Islet of Langerhans (tissue), 1 donor: ENCODE data around the gene KLF6.
"Not testable (repeated sequence)": the region's sequence is repeated elsewhere in the genome, so short reads cannot be mapped to it uniquely, and the experiment has no call there.

Experiments
- FAIRE-seq: peaks from one replicate; lab custom pipeline; 2011; peaks lifted over from hg19 to GRCh38; lab: Jason Lieb, UNC

The KLF6 gene

GRCh38 chr10:3755440-3756359 lies 29.3 kb downstream of the KLF6 start:
- FAIRE-seq, result no peak

GRCh38 chr10:3754727-3755439 lies 30.1 kb downstream of the KLF6 start:
- FAIRE-seq, result no peak

GRCh38 chr10:3750854-3751253 lies 34.2 kb downstream of the KLF6 start:
- FAIRE-seq, result no peak

GRCh38 chr10:3750006-3750816 lies 34.8 kb downstream of the KLF6 start:
- no peak for FAIRE-seq

DNA sequence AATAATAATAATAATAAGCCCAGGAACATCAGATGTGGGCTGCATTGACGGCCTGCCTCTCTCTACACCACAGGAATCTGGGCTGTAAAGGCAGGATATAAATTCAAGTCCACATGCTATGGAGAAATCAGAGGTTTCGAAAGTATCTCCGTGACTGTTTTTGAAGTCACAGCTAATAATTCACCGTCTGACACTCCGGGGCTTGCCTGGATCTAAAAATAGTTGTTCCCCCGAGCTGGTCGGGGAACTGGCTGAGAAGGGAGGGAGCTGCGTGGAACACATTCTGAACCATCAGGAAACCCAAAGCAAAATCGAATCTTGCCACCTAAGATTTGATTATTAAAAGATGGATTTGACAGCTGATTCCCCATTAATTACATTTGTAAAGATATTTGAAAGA lies 35.4 kb downstream of the KLF6 start:
- no peak for FAIRE-seq

DNA sequence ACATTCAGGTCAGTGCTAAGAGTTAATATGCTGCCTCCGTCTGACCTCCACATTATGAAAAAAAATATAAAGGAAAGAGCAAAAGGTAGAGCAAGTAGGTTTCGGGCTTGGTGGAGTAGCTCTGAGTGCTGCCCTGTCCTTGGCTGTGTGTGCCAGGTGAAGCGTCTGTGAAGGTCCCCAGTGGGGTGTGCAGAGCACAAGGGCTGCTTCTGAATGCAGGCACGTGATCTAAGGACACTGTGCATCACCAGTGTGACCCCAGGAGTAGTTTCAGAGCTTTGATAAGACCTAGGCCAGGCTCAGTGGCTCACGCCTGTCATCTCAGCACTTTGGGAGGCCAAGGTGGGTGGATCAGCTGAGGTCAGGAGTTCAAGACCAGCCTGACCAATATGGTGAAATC lies 36.0 kb downstream of the KLF6 start:
- no peak for FAIRE-seq

DNA sequence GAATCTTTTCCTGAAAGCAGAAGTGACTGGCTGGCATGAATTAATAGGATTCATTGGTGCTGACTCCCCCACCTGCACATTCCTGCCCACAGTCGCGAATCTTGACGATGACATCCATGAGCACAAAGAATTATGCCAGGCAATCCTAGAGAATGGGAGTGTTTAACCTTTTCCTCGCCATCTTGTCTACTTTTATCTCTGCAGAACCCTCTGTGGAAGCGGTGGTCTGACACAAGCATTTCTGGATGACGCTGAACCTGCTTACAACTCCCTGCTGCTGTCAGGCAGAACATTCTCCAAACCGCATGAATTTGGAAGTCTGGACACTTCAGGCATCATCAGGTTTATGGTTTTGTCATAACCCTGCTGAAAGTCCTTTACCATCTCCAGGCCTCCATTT lies 36.5 kb downstream of the KLF6 start:
- FAIRE-seq, result no peak

DNA sequence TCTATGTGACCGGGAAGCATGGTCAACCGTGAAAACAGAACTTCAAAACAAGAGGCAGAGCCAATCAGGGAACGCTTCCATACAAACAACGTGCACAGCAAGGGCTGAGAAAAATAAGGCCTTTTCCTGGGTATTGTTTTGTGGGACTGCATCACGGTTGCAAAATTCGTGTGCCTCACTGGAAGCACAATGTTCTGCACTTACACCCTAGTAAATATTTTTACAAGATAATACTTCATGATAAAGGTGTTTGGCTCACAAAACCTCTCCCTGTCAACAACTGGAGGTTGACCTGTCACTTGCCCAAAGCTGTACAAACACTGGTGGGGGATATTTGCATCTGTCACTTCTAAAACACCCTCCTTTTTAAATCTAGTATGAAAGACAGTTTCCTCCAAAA lies 37.0 kb downstream of the KLF6 start:
- FAIRE-seq, result no peak

DNA sequence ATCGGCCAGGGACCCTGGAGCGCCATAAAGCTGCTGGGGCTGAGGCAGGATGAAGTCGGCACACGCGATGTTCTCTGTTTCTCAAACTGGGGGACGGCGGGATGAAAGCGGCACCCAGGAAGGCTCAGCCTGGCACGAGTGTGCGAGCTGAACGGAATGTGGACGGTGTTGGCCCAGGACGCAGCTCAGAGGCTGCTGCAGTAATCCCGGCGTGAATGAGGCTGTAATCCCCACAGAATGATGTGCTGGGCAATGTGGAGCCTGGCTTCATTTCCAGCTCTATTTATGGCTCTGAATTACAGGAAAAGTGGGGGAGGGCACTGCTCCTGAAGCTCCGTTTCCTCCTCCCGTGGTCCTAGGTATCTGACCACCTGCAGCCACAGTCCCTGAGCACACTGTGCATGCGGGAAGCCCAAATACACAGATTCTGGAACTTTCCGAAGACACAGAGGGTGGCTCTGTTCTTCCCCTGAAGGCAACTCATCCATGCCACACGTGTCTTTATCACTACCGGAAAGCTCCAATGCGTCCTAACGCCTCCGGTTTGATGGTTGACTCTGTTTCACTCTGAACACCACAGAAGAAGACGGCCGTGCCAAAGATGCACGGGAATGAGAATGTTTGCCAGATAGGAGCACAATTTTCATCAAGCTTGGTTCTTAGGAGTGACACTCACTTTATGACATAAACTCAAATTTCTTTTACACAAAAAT lies 37.6 kb downstream of the KLF6 start:
- FAIRE-seq, result no peak

DNA sequence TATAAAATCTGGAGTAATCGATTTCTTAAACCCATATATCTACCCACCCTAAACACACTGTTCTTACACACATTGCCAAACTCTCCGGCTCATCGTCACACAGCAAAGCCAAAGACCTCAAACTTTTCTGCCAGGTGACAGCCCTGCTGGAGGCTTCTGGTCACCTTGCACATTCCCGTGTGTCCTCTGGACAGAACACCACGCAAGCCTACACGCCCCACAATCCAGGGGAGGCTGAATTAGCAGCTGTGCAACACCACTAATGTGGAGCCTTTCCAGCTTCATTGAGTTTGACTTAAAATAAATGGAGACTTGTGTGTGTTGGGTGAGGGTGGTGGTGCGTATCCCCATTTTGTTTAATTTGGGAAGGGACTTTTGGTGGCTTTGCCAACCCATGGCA lies 38.4 kb downstream of the KLF6 start:
- no peak for FAIRE-seq

DNA sequence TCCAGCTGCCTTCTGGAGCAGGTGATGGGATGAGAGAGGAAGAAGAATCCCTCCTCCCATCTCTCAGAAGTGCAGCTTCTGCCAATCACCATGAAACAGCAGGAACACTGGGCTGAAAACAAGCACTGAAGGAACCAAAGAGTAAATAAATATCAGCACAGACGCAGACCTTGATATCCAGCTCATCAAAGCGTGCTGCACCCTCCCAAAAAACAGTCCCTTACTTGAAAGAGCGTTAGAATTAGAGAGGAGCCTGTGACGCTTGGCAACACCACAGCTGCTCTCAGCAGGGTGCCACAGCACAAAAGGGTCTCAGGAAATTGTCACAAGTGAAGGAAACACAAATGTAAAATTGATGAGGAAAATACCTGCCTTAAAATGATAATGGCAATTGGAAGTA lies 39.5 kb downstream of the KLF6 start:
- no peak for FAIRE-seq

- no peak for FAIRE-seq
These were observed 43.1 kb downstream of the KLF6 start for GRCh38 chr10:3741688-3742461.

- no peak for FAIRE-seq
These were observed 44.7 kb downstream of the KLF6 start for GRCh38 chr10:3740157-3740871.

DNA sequence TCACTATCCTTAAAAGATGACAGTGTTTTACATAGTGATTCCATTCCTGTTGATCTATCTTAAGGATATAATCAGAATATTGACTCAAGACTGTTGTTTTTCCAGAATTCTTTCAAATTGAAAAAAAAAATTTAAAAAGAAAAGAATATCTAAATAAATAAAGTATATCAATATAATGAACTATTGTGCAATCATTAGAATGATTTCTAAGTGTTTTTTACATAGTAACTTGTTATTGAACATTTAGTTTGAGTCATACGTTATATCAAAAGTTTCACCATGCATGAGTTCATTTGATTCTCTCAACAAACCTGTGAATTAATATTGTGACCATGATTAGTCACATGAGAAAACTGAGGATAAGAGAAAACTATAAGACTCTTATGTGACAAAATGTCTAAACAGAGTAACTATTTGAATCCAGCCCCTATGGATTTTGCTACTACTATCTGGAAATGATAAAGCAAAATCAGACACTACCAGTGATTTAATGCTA lies 46.1 kb downstream of the KLF6 start:
- FAIRE-seq, result no peak

GRCh38 chr10:3737864-3738263 lies 47.1 kb downstream of the KLF6 start:
- no peak for FAIRE-seq

DNA sequence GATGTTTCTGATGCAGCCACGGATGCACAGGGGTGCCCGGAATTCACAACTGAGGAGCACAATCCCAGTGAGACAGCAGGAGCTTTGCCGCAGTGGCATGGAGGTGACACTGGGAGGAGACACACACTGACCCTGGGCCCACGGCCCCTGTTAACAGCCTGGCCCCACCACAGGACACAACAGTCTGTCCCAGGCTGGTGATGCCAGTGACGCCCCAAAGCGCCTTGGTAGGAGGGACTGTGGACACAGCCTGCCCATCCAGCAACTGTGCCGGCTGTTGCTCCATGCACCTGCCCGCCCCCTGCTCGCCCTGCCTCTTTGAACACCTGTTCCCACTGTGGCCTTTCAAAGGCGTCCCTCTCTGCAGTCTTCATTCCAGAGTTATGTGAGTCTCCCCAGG lies 49.8 kb downstream of the KLF6 start:
- FAIRE-seq, result no peak

DNA sequence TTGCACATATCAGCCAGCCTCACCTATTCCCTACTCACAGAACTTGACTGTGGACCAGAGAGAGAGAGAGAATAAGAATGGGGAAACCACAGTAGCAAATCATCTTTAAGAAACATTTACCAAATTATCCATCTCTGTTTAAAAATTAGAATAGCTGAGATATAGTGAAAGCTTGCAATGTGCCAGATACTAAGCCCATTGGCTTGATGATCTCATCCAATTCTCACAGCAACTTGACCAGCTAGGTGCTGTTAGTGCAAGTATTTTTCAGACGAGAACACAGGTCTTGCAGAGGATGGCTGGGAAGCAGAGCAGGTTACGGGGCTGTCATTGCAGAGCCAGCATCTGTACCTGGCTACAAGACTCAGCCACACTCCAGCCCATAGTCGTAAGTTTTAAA lies 50.9 kb downstream of the KLF6 start:
- no peak for FAIRE-seq

GRCh38 chr10:3732183-3732582 lies 52.8 kb downstream of the KLF6 start:
- not testable (repeated sequence) for FAIRE-seq

GRCh38 chr10:3729397-3729976 lies 55.5 kb downstream of the KLF6 start:
- FAIRE-seq, result no peak

GRCh38 chr10:3728563-3728962 lies 56.4 kb downstream of the KLF6 start:
- no peak for FAIRE-seq
